ENCODE results near the gene SOX6.

The SOX6 gene

GRCh38 chr11:16317712-16318111 is 38.6 kb downstream of the SOX6 start:
- DNase-seq (ENCODE audit: low spot score): no peak

- no peak for DNase-seq (ENCODE audit: low spot score)
Observed at GRCh38 chr11:16313846-16314245, 42.5 kb downstream of the SOX6 start.

GRCh38 chr11:16312233-16312765 is 44.0 kb downstream of the SOX6 start:
- DNase-seq (ENCODE audit: low spot score): no peak

GRCh38 chr11:16311831-16312230 is 44.5 kb downstream of the SOX6 start:
- no peak for DNase-seq (ENCODE audit: low spot score)

- no peak for DNase-seq (ENCODE audit: low spot score)
Observed at GRCh38 chr11:16310943-16311342, 45.4 kb downstream of the SOX6 start.

GRCh38 chr11:16309226-16309625 is 47.1 kb downstream of the SOX6 start:
- no peak for DNase-seq (ENCODE audit: low spot score)

GRCh38 chr11:16301462-16301861 is 54.9 kb downstream of the SOX6 start:
- no peak for DNase-seq (ENCODE audit: low spot score)

GRCh38 chr11:16299884-16300782 is 56.2 kb downstream of the SOX6 start:
- no peak for DNase-seq (ENCODE audit: low spot score)

GRCh38 chr11:16299390-16299789 is 57.0 kb downstream of the SOX6 start:
- no peak for DNase-seq (ENCODE audit: low spot score)

- no peak for DNase-seq (ENCODE audit: low spot score)
Observed at GRCh38 chr11:16297332-16297731, 59.0 kb downstream of the SOX6 start.

GRCh38 chr11:16296273-16296672 is 60.1 kb downstream of the SOX6 start:
- DNase-seq (ENCODE audit: low spot score): no peak

GRCh38 chr11:16295592-16295991 is 60.8 kb downstream of the SOX6 start:
- DNase-seq (ENCODE audit: low spot score): no peak

- DNase-seq (ENCODE audit: low spot score): no peak
Observed at GRCh38 chr11:16293204-16293681, 63.1 kb downstream of the SOX6 start.

GRCh38 chr11:16292167-16292859 is 64.0 kb downstream of the SOX6 start:
- DNase-seq (ENCODE audit: low spot score): no peak

GRCh38 chr11:16291729-16292128 is 64.6 kb downstream of the SOX6 start:
- no peak for DNase-seq (ENCODE audit: low spot score)

- no peak for DNase-seq (ENCODE audit: low spot score)
Observed at GRCh38 chr11:16289541-16289940, 66.8 kb downstream of the SOX6 start.

- DNase-seq (ENCODE audit: low spot score): no peak
Observed at GRCh38 chr11:16287630-16288280, 68.6 kb downstream of the SOX6 start.

- no peak for DNase-seq (ENCODE audit: low spot score)
Observed at GRCh38 chr11:16286095-16286494, 70.3 kb downstream of the SOX6 start.

GRCh38 chr11:16280256-16280682 is 76.1 kb downstream of the SOX6 start:
- DNase-seq (ENCODE audit: low spot score): no peak

GRCh38 chr11:16279524-16279923 is 76.8 kb downstream of the SOX6 start:
- DNase-seq (ENCODE audit: low spot score): no peak

GRCh38 chr11:16278979-16279378 is 77.4 kb downstream of the SOX6 start:
- DNase-seq (ENCODE audit: low spot score): no peak

- DNase-seq (ENCODE audit: low spot score): no peak
Observed at GRCh38 chr11:16278273-16278672, 78.1 kb downstream of the SOX6 start.

All from CD4-positive, alpha-beta T cell treated with Interleukin-2 at 100 ng/mL for 4 hours (primary cell).